Loucy (cell line): Measurements from ENCODE around the gene TFPT.

ENCODE experiments used
- H2AFZ ChIP-seq: fragments of 200-600 bp; sonication (generic); 2 replicates; pipeline ENCODE4 v1.6.0; 2016; ENCODE audit warnings: antibody characterized with exemption, mild to moderate bottlenecking, low read length, moderate library complexity
- H3F3A ChIP-seq: fragments of 200-600 bp; 2 replicates; pipeline ENCODE4 v1.6.0; 2016; ENCODE audit warnings: antibody characterized with exemption, low read depth, mild to moderate bottlenecking
- H3K27me3 ChIP-seq: fragments of 200-600 bp; sonication (generic); 2 replicates; pipeline ENCODE4 v1.6.1; 2014; ENCODE audit warnings: low read length, mild to moderate bottlenecking; ENCODE audit not compliant: insufficient read depth, poor library complexity, severe bottlenecking
- H3K36me3 ChIP-seq: fragments of 200-600 bp; sonication (generic); 2 replicates; pipeline ENCODE4 v1.6.1; 2016; ENCODE audit warnings: low read length; ENCODE audit not compliant: insufficient read depth
- H3K4me1 ChIP-seq: fragments of 200-600 bp; sonication (generic); 2 replicates; pipeline ENCODE4 v1.5.1; 2014; ENCODE audit warnings: low read length, mild to moderate bottlenecking; ENCODE audit not compliant: insufficient read depth, poor library complexity, severe bottlenecking
- H3K4me2 ChIP-seq: fragments of 200-600 bp; sonication (generic); 2 replicates; pipeline ENCODE4 v1.6.0; 2014; ENCODE audit warnings: antibody characterized with exemption, low read length, low read depth, mild to moderate bottlenecking; ENCODE audit not compliant: poor library complexity, severe bottlenecking
- H3K4me3 ChIP-seq: fragments of 200-600 bp; sonication (generic); 2 replicates; pipeline ENCODE4 v1.5.1; 2014; ENCODE audit warnings: low read length, mild to moderate bottlenecking, mixed read lengths; ENCODE audit not compliant: poor library complexity, severe bottlenecking
- H3K79me2 ChIP-seq: fragments of 200-600 bp; sonication (generic); 2 replicates; pipeline ENCODE4 v1.6.1; 2014; ENCODE audit warnings: low read length; ENCODE audit not compliant: insufficient read depth
- H3K9ac ChIP-seq: fragments of 200-600 bp; sonication (generic); 2 replicates; pipeline ENCODE4 v1.6.0; 2014; ENCODE audit warnings: mild to moderate bottlenecking, low read depth, low read length, moderate library complexity; ENCODE audit not compliant: poor library complexity, severe bottlenecking
- H3K9me2 ChIP-seq: fragments of 200-600 bp; sonication (generic); replicated peaks from 2 replicates; pipeline ENCODE4 v1.6.1; 2016; ENCODE audit warnings: low read depth, low read length, mixed read lengths
- H3K9me3 ChIP-seq: fragments of 200-600 bp; sonication (generic); 2 replicates; pipeline ENCODE4 v1.6.1; 2014; ENCODE audit warnings: mild to moderate bottlenecking, antibody characterized with exemption, low read length, low read depth; ENCODE audit not compliant: insufficient read depth
- H4K20me1 ChIP-seq: fragments of 200-600 bp; sonication (generic); 2 replicates; pipeline ENCODE4 v1.6.0; 2014; ENCODE audit warnings: antibody characterized with exemption, low read length, mild to moderate bottlenecking; ENCODE audit not compliant: insufficient read depth, poor library complexity, severe bottlenecking
- EZH2phosphoT487 ChIP-seq: fragments of 200-600 bp; IDR thresholded peaks from 2 replicates; pipeline ENCODE4 v1.6.1; 2018; ENCODE audit warnings: antibody characterized with exemption, mild to moderate bottlenecking, moderate library complexity, borderline replicate concordance
- TF ChIP-seq, protein P1 (sequence below): fragments of 200-600 bp; sonication (generic); conservative IDR thresholded peaks from 2 replicates; pipeline ENCODE4 v1.5.1; 2014; ENCODE audit warnings: mild to moderate bottlenecking, antibody characterized with exemption, low read length

The TFPT gene

DNA sequence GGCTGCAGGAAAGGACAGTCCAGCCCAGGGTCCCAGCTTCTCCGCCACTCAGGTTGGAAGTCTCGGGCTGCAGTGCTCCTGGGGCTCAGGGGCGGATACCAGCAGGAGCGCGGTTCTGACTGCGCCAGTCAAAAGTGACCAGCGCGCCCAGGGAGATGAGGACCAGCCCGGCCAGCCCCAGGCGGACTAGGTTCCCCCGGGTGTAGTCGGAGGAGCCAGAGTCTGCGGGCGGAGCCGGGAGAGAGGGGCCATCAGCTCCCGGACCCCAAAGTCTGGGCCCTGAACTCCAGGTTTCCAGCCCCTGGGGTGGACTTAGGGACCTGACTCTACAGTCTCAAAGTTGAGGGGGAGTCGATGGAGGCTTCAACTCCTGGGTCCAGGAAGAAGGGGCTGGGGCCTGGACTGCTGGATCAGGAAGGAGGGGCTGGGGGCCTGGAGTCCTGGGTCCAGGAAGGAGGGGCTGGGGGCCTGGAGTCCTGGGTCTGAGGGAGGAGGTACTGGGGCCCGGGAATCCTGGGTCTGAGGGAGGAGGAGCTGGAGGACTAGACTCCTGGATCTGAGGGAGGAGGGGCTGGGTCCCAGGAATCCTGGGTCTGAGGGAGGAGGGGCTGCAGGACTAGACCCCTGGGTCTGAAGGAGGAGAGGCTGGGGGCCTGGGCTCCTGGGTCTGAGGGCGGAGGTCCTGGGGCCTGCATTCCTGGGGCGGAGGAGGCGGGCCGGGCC, 20.2 kb downstream of the TFPT start:
- Histone ChIP-seq H4K20me1 (no peaks in the 10 kb centered on the region), H3K9me3 (no peaks in the 10 kb centered on the region), H3K4me3 (peak overlapping the region; percentile 60), H3K4me2 (peak overlapping the region; percentile 70), H3K79me2 (no peaks in the 10 kb centered on the region), H3K36me3 (no peaks in the 10 kb centered on the region), H3K9me2 (no peaks in the 10 kb centered on the region), H3F3A (no peaks in the 10 kb centered on the region), H3K9ac (peak overlapping the region; percentile 42), H2AFZ (peak overlapping the region; percentile 91; the same call in 1 of the 2 replicates), H3K27me3 (no peaks in the 10 kb centered on the region), H3K4me1 (no peaks in the 10 kb centered on the region)
- no peak for TF ChIP-seq EZH2phosphoT487

DNA sequence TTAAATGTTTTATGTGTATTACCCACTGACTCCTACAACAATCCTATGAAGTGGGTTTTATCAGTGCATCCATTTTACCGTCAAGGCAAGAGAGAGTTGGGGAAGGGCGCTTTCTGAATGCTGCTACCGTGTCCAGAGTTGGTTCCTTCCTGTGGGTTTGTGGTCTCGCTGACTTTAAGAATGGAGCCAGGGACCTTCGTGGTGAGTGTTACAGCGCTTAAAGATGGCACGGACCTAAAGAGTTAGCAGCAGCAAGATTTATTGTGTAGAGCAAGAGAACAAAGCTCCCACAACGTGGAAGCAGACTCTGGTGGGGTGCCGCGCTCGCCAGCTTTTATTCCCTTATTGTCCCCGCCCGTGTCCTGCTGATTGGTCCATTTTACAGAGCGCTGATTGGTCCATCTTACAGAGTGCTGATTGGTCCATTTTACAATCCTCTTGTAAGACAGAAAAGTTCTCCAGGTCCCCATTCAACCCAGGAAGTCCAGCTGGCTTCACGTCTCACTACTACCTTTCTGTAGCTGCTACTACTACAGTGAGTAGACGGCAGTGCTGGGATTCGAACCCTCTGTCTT, 20.9 kb downstream of the TFPT start:
- H4K20me1 ChIP-seq: no peaks in the 10 kb centered on the region
- TF ChIP-seq EZH2phosphoT487: no peak
- TF ChIP-seq, protein P1, sequence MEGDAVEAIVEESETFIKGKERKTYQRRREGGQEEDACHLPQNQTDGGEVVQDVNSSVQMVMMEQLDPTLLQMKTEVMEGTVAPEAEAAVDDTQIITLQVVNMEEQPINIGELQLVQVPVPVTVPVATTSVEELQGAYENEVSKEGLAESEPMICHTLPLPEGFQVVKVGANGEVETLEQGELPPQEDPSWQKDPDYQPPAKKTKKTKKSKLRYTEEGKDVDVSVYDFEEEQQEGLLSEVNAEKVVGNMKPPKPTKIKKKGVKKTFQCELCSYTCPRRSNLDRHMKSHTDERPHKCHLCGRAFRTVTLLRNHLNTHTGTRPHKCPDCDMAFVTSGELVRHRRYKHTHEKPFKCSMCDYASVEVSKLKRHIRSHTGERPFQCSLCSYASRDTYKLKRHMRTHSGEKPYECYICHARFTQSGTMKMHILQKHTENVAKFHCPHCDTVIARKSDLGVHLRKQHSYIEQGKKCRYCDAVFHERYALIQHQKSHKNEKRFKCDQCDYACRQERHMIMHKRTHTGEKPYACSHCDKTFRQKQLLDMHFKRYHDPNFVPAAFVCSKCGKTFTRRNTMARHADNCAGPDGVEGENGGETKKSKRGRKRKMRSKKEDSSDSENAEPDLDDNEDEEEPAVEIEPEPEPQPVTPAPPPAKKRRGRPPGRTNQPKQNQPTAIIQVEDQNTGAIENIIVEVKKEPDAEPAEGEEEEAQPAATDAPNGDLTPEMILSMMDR: no peak
- no peak overlapping the region for H2AFZ ChIP-seq
- H3K4me1 ChIP-seq: no peaks in the 10 kb centered on the region
- no peak overlapping the region for H3K4me2 ChIP-seq
- H3K36me3 ChIP-seq: no peaks in the 10 kb centered on the region
- no peak overlapping the region for H3K9ac ChIP-seq
- H3K27me3 ChIP-seq: no peaks in the 10 kb centered on the region
- no peaks in the 10 kb centered on the region for H3K79me2 ChIP-seq
- no peak overlapping the region for H3K4me3 ChIP-seq
- no peaks in the 10 kb centered on the region for H3F3A ChIP-seq
- H3K9me2 ChIP-seq: no peaks in the 10 kb centered on the region
- H3K9me3 ChIP-seq: no peaks in the 10 kb centered on the region

DNA sequence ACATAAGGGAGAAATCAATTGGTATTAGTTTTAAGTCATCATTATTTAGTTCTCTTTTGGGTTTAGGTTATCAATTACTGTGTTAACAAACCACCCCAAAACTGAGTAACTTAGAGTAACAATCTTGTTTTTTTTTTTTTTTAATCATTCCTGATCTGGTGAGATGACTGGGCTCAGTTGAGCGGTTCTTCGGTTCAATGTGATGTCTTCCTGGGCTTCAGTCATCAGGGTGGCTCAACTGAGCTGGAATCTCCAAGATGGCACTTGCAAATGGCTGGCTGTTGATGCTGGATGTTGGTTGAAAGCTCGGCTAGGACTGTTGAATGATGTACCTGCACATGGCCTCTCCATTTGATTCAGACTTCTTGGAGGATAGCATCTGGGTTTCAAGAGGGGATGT, 31.0 kb downstream of the TFPT start:
- Histone ChIP-seq H3K4me2 (no peak overlapping the region), H3K9ac (no peak overlapping the region), H3K27me3 (no peaks in the 10 kb centered on the region), H3K4me1 (no peaks in the 10 kb centered on the region), H3K79me2 (no peaks in the 10 kb centered on the region), H3K4me3 (no peak overlapping the region), H3K9me3 (0 out of 2 replicates have a peak, but pooled peaks cover 4% of the 10 kb centered on the region), H2AFZ (no peak overlapping the region), H3F3A (no peaks in the 10 kb centered on the region), H4K20me1 (no peaks in the 10 kb centered on the region), H3K9me2 (no peaks in the 10 kb centered on the region), H3K36me3 (no peaks in the 10 kb centered on the region)
- TF ChIP-seq EZH2phosphoT487: no peak
- TF ChIP-seq, protein P1: no peak
